ENCODE measurements around the gene ZFP1.

GRCh38 chr16:75111514-75111940 lies 36.8 kb upstream of the ZFP1 start:
- TF ChIP-seq, protein P1, sequence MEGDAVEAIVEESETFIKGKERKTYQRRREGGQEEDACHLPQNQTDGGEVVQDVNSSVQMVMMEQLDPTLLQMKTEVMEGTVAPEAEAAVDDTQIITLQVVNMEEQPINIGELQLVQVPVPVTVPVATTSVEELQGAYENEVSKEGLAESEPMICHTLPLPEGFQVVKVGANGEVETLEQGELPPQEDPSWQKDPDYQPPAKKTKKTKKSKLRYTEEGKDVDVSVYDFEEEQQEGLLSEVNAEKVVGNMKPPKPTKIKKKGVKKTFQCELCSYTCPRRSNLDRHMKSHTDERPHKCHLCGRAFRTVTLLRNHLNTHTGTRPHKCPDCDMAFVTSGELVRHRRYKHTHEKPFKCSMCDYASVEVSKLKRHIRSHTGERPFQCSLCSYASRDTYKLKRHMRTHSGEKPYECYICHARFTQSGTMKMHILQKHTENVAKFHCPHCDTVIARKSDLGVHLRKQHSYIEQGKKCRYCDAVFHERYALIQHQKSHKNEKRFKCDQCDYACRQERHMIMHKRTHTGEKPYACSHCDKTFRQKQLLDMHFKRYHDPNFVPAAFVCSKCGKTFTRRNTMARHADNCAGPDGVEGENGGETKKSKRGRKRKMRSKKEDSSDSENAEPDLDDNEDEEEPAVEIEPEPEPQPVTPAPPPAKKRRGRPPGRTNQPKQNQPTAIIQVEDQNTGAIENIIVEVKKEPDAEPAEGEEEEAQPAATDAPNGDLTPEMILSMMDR (IDR thresholded peaks at IDR 0.05): peak in 1 of 6 experiments; percentile 23
- no peak for TF ChIP-seq POLR2A (IDR thresholded peaks at IDR 0.05)
- TF ChIP-seq EP300 (IDR thresholded peaks at IDR 0.05): no peak

Measured in upper lobe of left lung (tissue), 4 donors.